Esophagus (tissue), 2 donors: ENCODE measurements around the gene MSI1. TPM values are rescaled to one million over a fixed set of nuclear protein-coding genes. Genes with fewer than 3 reads are reported as not detected.
"Not testable (repeated sequence)": the region's sequence is repeated elsewhere in the genome, so short reads cannot be mapped to it uniquely, and the experiment has no call there.

Experiments
- H3K27ac ChIP-seq, 2 donors: one replicate each; pipeline ENCODE4 v1.5.1; 2013; ENCODE audit warnings: low read depth in 2 of 2, mild to moderate bottlenecking in 2 of 2, inconsistent platforms in 1 of 2, low read length in 1 of 2, moderate library complexity in 1 of 2
- H3K27me3 ChIP-seq, 2 donors: one replicate each; pipeline ENCODE4 v1.6.1; 2013; ENCODE audit warnings: low read length in 2 of 2, control low read depth in 1 of 2, mild to moderate bottlenecking in 1 of 2; ENCODE audit not compliant: insufficient read depth in 2 of 2, control insufficient read depth in 1 of 2
- H3K36me3 ChIP-seq, 2 donors: one replicate each; pipeline ENCODE4 v1.6.1; 2013; ENCODE audit warnings: low read length in 1 of 2; ENCODE audit not compliant: control insufficient read depth in 2 of 2, insufficient read depth in 2 of 2
- H3K4me1 ChIP-seq, 2 donors: one replicate each; pipeline ENCODE4 v1.6.1; 2013; ENCODE audit warnings: low read length in 1 of 2; ENCODE audit not compliant: control insufficient read depth in 2 of 2, insufficient read depth in 2 of 2
- H3K4me3 ChIP-seq, 2 donors: one replicate each; pipeline ENCODE4 v1.5.1; 2013; ENCODE audit warnings: low read length in 2 of 2, mild to moderate bottlenecking in 2 of 2, low read depth in 1 of 2, moderate library complexity in 1 of 2
- H3K9me3 ChIP-seq, 2 donors: one replicate each; pipeline ENCODE4 v1.6.1; 2013; ENCODE audit warnings: mild to moderate bottlenecking in 2 of 2, low read depth in 1 of 2, low read length in 1 of 2, moderate library complexity in 1 of 2; ENCODE audit not compliant: control insufficient read depth in 2 of 2, insufficient read depth in 1 of 2
- WGBS, 2 donors: extraction: QIAGEN DNeasy Blood & Tissue Kit; methylation state at CpG; one replicate each; pipeline ENCODE4 v1.1.7; 2013; 5-methylcytosine and 5-hydroxymethylcytosine counted together
- polyA plus RNA-seq, 2 donors: library from polyadenylated mRNA; stranded (reverse); fragments of 200-250 nt; gene quantifications; one replicate each; pipeline ENCODE4 v1.2.3, GENCODE V29; 2013
- donor health status: healthy with polysubstance abuse.
- donor health status: Bipolar disorder and iron deficiency.

MSI1 gene
- polyA plus RNA-seq, 2 donors: 0.15 to 0.16 TPM

DNA sequence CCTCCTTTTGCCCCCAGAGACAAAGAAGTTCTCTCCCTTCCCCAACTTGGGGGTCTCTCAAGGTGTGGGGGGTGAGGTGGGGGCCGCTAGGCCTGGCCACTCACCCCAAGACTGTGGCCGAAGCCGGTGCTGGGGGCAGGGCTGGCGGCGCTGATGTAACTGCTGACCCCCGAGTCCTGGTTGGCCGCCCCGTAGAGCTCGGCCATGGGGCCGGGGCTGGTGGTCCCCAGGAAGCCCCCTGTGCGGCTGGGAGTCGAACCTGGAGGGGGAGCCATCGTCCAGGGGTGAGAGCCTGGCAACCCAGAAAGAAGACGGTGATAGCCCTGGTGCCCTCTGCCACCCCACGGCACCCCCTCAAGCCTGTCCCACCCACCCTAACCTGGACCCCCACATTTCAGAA lies 22.9 kb downstream of the MSI1 start:
- Histone ChIP-seq H3K4me1 (no peaks in the 10 kb centered on the region), H3K27me3 (no peaks in the 10 kb centered on the region), H3K36me3 (no peaks in the 10 kb centered on the region), H3K4me3 (no peak overlapping the region), H3K9me3 (no peaks in the 10 kb centered on the region), H3K27ac (no peak overlapping the region)
- WGBS, 2 donors: 93% methylated on average over 14 to 15 of the region's 15 CpGs

DNA sequence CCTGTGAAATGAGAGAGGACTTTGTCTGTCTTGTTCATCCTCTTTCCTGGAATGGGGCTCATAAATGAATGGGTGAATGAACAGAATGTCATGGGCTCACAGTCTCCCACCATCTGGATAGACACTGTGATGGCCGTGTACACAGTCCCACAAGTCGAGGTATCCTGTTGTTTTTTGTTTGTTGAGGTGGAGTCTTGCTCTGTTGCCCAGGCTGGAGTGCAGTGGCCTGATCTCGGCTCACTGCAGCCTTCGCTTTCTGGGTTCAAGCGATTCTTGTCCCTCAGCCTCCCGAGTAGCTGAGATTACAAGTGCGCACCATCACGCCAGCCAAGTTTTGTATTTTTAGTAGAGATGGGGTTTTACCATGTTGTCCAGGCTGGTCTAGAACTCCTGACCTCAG lies 25.3 kb downstream of the MSI1 start:
- H3K27ac ChIP-seq: no peak overlapping the region
- H3K36me3 ChIP-seq: no peaks in the 10 kb centered on the region
- WGBS, 2 donors: 85% methylated on average over 8 of the region's 8 CpGs
- no peaks in the 10 kb centered on the region for H3K4me1 ChIP-seq
- no peak overlapping the region for H3K4me3 ChIP-seq
- H3K9me3 ChIP-seq: no peaks in the 10 kb centered on the region
- no peaks in the 10 kb centered on the region for H3K27me3 ChIP-seq

GRCh38 chr12:120343039-120343537 lies 25.9 kb downstream of the MSI1 start:
- Histone ChIP-seq H3K9me3 (no peaks in the 10 kb centered on the region), H3K36me3 (no peaks in the 10 kb centered on the region), H3K4me1 (no peaks in the 10 kb centered on the region), H3K27ac (no peak overlapping the region), H3K27me3 (no peaks in the 10 kb centered on the region), H3K4me3 (no peak overlapping the region)
- 72 to 85% methylated on average over 10 of the region's 10 CpGs for WGBS, 2 donors

- Histone ChIP-seq H3K4me1 (no peaks in the 10 kb centered on the region), H3K9me3 (no peaks in the 10 kb centered on the region), H3K27me3 (no peaks in the 10 kb centered on the region), H3K4me3 (no peak overlapping the region), H3K36me3 (no peaks in the 10 kb centered on the region), H3K27ac (no peak overlapping the region)
- 65 to 66% methylated on average over 25 to 30 of the region's 30 CpGs for WGBS, 2 donors
Observed at GRCh38 chr12:120342175-120343038, 26.6 kb downstream of the MSI1 start.

- H3K27me3 ChIP-seq: no peaks in the 10 kb centered on the region
- no peak overlapping the region for H3K27ac ChIP-seq
- H3K4me3 ChIP-seq: no peak overlapping the region
- H3K36me3 ChIP-seq: no peaks in the 10 kb centered on the region
- H3K9me3 ChIP-seq: peaks cover 2% of the 10 kb centered on the region in 2 donors
- 88 to 91% methylated on average over 4 of the region's 4 CpGs for WGBS, 2 donors
- H3K4me1 ChIP-seq: no peaks in the 10 kb centered on the region
Observed at GRCh38 chr12:120339256-120339655, 29.7 kb downstream of the MSI1 start.

GRCh38 chr12:120337730-120338129 lies 31.2 kb downstream of the MSI1 start:
- no peaks in the 10 kb centered on the region for H3K27me3 ChIP-seq
- H3K4me3 ChIP-seq: no peak overlapping the region
- H3K4me1 ChIP-seq: no peaks in the 10 kb centered on the region
- no peaks in the 10 kb centered on the region for H3K36me3 ChIP-seq
- H3K27ac ChIP-seq: no peak overlapping the region
- peaks cover 2% of the 10 kb centered on the region in 2 donors for H3K9me3 ChIP-seq
- 82 to 83% methylated on average over 2 of the region's 2 CpGs for WGBS, 2 donors

DNA sequence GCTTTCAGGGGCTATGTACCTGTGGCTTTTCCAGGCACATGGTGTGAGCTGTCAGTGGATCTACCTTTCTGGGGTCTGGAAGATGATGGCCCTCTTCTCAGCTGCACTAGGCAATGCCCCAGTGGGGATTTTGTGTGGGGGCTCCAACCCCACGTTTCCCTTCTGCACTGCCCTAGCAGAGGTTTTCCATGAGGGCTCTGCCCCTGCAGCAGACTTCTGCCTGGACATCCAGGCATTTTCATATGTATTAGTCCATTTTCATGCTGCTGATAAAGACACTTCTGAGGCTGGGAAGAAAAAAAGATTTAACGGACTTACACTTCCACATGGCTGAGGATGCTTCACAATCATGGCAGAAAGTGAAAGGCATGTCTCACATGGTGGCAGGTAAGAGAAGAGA lies 32.6 kb downstream of the MSI1 start:
- not testable (repeated sequence) for H3K4me3 ChIP-seq, H3K9me3 ChIP-seq, H3K27me3 ChIP-seq, H3K27ac ChIP-seq, H3K4me1 ChIP-seq, H3K36me3 ChIP-seq
- WGBS, 2 donors: 91 to 95% methylated on average over 2 of the region's 2 CpGs

DNA sequence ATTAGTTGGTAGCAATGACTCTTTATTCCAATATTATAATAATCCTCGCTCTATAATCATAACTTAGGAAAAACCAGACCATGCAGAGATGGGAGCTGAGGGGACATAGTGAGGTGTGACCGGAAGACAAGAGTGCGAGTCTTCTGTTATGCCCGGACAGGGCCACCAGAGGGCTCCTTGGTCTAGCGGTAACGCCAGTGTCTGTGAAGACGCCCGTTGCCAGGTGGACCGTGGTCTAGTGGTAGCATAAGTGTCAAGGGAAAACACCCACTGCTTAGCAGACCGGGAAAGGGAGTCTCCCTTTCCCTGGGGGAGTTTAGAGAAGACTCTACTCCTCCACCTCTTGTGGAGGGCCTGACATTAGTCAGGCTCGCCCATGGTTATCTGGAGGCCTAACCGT lies 33.5 kb downstream of the MSI1 start:
- 18 to 20% methylated on average over 12 of the region's 12 CpGs for WGBS, 2 donors
- not testable (repeated sequence) for H3K27ac ChIP-seq, H3K4me3 ChIP-seq, H3K9me3 ChIP-seq, H3K36me3 ChIP-seq, H3K4me1 ChIP-seq, H3K27me3 ChIP-seq

DNA sequence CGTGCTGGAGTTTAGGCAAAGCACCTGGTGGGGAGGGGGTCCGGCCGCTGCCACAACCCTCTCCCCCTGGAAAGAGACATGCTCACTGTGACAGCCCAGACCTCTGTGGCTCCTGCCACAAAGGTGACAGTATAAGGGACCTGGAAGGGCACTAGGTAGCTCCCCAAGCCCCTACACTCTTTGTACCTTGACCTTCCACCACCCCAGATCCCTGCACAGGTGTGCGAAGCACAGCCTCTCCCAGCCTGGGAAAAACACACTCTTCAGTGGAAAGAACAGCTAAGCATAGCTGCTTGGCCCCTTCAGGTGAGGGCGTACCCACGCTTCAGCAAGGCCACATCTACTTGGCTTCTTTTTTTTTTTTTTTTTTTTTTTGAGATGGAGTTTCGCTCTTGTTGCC lies 36.4 kb downstream of the MSI1 start:
- Histone ChIP-seq H3K27me3 (no peaks in the 10 kb centered on the region), H3K4me3 (no peak overlapping the region), H3K4me1 (no peaks in the 10 kb centered on the region), H3K36me3 (no peaks in the 10 kb centered on the region), H3K27ac (no peak overlapping the region), H3K9me3 (peaks cover 2% of the 10 kb centered on the region in 2 donors)
- WGBS, 2 donors: 70 to 78% methylated on average over 6 to 7 of the region's 7 CpGs

- Histone ChIP-seq H3K9me3 (peaks cover 2% of the 10 kb centered on the region in 2 donors), H3K4me1 (no peaks in the 10 kb centered on the region), H3K27ac (no peak overlapping the region), H3K4me3 (no peak overlapping the region), H3K27me3 (no peaks in the 10 kb centered on the region), H3K36me3 (no peaks in the 10 kb centered on the region)
- 70 to 84% methylated on average over 5 of the region's 5 CpGs for WGBS, 2 donors
Observed at GRCh38 chr12:120332041-120332440, 36.9 kb downstream of the MSI1 start.
